HG02870 (cell line): ENCODE data around the gene ERICH4.

Experiments used
- ATAC-seq: cut with Tn5 transposase; IDR thresholded peaks from one replicate; pipeline ENCODE4 v1.9.1; 2021; ENCODE audit warnings: mild to moderate bottlenecking, moderate library complexity; ENCODE audit not compliant: unreplicated experiment

The ERICH4 gene

GRCh38 chr19:41413947-41414346 lies 29.0 kb upstream of the ERICH4 start:
- ATAC-seq, result no peak

- ATAC-seq, result no peak
Observed at GRCh38 chr19:41414461-41414860, 28.5 kb upstream of the ERICH4 start.

- no peak for ATAC-seq
Observed at GRCh38 chr19:41415154-41415571, 27.8 kb upstream of the ERICH4 start.

GRCh38 chr19:41416194-41416674 lies 26.7 kb upstream of the ERICH4 start:
- ATAC-seq, result no peak

GRCh38 chr19:41420101-41420880 lies 22.7 kb upstream of the ERICH4 start:
- no peak for ATAC-seq

- ATAC-seq, result no peak
Observed at GRCh38 chr19:41421314-41421713, 21.6 kb upstream of the ERICH4 start.

GRCh38 chr19:41421973-41422372 lies 21.0 kb upstream of the ERICH4 start:
- no peak for ATAC-seq

GRCh38 chr19:41422456-41422855 lies 20.5 kb upstream of the ERICH4 start:
- ATAC-seq, result no peak

- ATAC-seq, result no peak
Observed at GRCh38 chr19:41422955-41423354, 20.0 kb upstream of the ERICH4 start.

GRCh38 chr19:41424335-41425173 lies 18.4 kb upstream of the ERICH4 start:
- no peak for ATAC-seq

- ATAC-seq, result no peak
Observed at GRCh38 chr19:41425174-41426115, 17.5 kb upstream of the ERICH4 start.

- no peak for ATAC-seq
Observed at GRCh38 chr19:41426116-41426841, 16.7 kb upstream of the ERICH4 start.

GRCh38 chr19:41426952-41427646 lies 15.9 kb upstream of the ERICH4 start, which contains the start of gene B3GNT8:
Gene B3GNT8 (minus strand): TSS chr19:41427374. CDS start chr19:41426778, 596 bp downstream.
- ATAC-seq, result no peak

- no peak for ATAC-seq
Observed at GRCh38 chr19:41427647-41428480, 15.1 kb upstream of the ERICH4 start.

GRCh38 chr19:41428481-41428859 lies 14.5 kb upstream of the ERICH4 start:
- no peak for ATAC-seq

- no peak for ATAC-seq
Observed at GRCh38 chr19:41430922-41431321, 12.0 kb upstream of the ERICH4 start.

- ATAC-seq, result no peak
Observed at GRCh38 chr19:41431426-41432386, 11.2 kb upstream of the ERICH4 start.
